GM19239 (cell line): Measurements from ENCODE around the gene PDC.

Experiments
- DNase-seq: peaks from one replicate; pipeline ENCODE4 v3.0.0; 2011; ENCODE audit warnings: low spot score; ENCODE audit not compliant: insufficient read length
- FAIRE-seq: peaks from 2 replicates; lab custom pipeline; 2011; peaks lifted over from hg19 to GRCh38; lab: Jason Lieb, UNC

PDC gene

DNA sequence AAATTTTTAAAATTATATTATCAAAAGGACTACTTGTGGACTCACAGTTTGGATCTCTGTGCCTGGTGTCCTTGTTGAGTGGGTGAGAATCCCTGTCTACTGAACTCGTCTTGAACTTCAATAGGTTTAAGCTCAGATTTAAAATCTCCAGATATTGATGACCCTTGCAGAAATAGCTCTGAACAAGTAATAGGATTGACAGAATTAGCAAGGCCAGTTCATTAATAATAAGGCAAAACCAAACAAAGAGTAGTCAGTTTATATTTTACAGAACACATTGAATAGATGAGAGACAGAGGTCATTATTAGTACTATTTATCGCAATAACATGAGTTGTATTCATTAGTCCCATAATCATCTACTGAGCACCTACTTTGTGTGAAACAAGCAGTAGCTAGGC, at the start of gene PDC:
PDC (minus strand) TSS at position 101 of the 400 bp plus-strand sequence. CDS start 11,655 bp downstream, outside the sequence.
- FAIRE-seq, result no peak
- DNase-seq, result no peak

- DNase-seq (no peak), FAIRE-seq (no peak)
Observed at GRCh38 chr1:186503190-186503589, 42.3 kb upstream of the PDC start.

GRCh38 chr1:186502087-186502486, 41.2 kb upstream of the PDC start:
- no peak for FAIRE-seq
- no peak for DNase-seq

DNA sequence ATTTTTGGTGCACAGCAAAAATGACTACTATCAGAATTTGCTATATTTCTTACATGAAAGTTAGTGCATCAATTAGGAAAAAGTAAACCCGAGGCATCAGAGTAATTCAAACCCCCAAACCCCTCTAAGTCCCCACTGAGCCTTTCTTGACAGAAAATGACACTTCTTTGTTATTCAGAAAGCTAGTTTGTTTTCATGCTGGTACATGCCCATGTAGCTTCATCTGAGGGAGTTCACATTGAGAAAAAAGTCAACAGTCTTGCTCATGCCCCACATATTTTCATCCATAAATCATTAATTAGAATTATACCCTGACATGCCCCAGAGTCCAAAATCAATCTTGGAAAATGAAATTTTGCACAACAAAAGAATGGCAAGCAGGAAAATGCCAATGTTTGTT, 39.9 kb upstream of the PDC start:
- FAIRE-seq, result no peak
- DNase-seq, result no peak

DNA sequence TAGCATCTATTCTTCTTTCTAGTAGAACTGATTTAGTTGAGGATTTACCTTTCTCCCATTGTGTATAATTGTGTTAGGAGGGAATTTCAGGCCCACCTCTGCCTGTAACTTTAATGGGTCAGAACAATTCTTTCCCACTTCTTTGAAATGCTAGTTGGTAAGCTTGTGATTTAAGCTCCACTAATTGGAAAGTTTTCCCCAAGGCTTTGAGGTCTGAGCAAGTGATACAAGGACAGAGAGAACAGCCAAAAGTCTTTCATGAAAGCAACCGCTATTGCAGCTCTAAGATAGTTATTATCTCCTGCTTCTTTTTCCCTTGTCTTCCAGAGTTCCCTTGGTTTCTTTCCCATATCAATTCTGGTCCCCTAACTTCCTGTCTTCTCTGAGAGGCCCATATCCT, 38.7 kb upstream of the PDC start:
- DNase-seq, result no peak
- FAIRE-seq, result no peak

DNA sequence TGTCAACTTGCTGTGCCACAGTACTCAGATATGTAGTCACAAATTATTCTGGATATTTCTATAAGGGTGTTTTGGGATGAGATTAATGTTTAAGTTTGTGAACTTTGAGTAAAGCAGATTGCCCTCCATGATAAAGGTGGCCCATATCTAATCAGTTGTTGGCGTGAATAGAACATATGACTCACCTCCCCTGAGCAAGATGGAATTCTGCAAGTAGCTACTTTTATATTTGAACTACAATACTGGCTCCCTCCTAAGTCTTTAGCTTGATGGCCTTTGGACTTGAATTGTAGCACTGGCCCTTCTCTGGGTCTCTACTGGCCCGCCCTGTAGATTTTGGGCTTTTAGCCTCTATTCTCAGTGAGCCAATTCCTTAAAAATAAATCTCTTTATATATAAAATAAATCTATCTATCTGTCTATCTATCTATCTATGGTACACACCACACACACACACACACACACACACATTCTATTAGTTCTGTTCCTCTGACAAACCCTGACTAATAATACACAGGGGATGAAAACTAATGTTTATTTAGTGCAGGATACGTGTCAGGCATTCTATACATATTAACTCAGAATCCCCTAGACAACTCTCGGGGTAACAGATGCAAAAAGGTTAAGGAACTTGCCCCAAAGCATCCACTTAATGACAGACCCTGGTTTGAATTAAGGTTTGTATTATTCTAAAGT, 37.9 kb upstream of the PDC start:
- no peak for FAIRE-seq
- DNase-seq, result no peak

DNA sequence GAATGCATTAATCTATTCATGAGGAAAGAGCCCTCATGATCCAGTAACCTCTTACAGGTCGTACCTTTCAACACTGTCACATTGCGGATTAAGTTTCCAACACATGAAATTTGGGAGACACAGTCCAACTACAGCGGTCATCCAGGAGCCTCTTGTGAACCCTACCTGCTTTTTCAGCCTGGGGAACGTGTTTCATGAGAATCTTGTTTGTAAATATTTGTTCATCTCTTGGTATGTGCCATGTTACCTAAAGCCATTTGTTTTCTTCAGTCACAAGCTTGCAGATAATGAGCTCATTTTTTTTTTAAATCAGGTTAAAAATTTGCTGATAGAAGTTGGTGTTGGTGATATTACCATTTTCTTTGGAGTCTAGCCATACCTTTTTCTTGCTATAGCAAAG, 37.2 kb upstream of the PDC start:
- DNase-seq (no peak), FAIRE-seq (no peak)

GRCh38 chr1:186497651-186498050, 36.7 kb upstream of the PDC start:
- FAIRE-seq, result no peak
- DNase-seq, result no peak

DNA sequence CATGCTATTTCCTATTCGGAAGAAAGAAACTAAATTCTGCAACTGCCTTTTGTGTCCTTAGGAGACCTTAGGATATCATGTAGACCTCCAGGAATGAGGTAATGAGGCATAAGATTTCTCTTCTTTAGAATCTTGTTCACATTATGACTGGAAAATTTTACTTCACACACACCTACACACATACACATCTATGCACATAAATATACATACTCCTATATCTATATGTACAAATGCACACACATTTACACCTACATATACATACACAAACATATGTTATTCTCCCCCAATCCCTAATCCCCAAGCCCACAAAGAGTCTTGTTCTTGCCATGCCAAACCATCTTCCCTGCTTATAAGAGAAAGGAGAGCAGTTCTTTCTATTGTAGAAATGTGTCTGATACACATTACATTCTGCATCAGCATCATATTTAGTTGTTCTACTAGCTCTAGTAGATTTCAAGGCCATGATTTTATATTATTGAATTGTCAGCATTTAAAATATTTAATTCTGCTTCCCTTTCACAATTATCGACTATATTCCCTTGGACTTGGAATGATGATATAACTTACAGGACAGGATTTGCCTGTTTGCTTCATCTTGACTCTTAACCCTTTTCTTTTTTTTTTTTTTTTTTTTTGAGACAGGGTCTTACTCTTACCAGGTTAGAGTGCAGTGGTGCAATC, 35.4 kb upstream of the PDC start:
- DNase-seq (no peak), FAIRE-seq (no peak)

- DNase-seq (no peak), FAIRE-seq (peak; percentile 21)
Observed at GRCh38 chr1:186494832-186495271, 33.9 kb upstream of the PDC start.

DNA sequence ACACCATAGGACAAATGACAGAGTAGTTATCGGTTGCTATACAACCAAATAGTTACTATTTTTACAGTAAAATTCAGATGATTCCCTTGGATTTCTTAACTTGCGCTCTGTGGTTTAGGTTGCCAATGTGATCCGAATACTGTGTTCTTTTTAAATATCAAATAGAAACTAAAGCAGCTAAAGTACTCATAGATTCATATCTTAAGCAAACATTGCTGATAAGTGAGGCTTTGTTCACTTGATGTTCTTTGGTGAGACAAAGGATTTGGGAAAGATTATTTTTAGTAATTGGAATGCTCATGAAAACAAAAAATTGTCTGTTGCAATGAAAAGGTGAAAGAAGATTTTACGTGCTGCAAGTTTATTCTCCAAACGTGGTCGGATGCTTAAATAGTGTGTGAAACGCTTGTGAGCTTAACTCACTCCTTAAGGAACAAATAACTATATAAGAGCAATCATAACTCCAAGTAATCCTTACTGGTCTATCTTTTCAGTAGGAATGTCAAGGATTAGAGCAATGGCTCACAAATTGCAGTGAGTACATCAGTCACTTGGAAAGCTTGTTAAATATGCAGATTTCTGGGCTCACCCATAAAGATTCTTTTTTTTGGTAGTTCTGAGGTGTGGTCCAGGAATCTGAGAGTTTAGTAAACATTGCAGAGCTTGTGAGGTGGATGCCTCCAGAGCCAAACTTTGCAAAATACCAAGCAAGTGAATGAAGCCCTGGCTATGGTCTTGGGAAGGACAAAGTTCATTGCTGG, 31.8 kb upstream of the PDC start:
- DNase-seq (no peak), FAIRE-seq (no peak)

- DNase-seq, result no peak
- no peak for FAIRE-seq
Observed at GRCh38 chr1:186491336-186491735, 30.4 kb upstream of the PDC start.

GRCh38 chr1:186487163-186487562, 26.2 kb upstream of the PDC start:
- DNase-seq, result no peak
- FAIRE-seq, result no peak

DNA sequence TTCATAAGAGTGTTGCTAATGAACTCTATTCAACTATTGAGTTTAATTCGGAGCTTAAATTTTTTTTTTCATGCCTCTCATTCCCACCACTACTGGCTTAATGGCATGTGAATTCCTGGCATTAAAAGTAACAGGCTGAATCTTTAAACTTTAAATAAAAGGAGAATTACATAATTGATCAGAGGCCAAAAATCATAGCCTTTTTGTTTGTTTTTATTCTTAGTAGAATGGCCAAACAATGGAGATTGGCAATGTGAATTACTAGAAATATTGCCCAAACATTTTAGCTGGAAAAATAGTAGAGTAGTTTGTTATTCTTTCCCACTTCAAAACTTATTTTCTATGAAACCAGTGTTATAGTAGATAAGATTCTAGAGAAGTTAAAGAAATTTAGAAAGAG, 25.1 kb upstream of the PDC start:
- FAIRE-seq (no peak), DNase-seq (no peak)

- DNase-seq (no peak), FAIRE-seq (no peak)
Observed at GRCh38 chr1:186483561-186483960, 22.6 kb upstream of the PDC start.

DNA sequence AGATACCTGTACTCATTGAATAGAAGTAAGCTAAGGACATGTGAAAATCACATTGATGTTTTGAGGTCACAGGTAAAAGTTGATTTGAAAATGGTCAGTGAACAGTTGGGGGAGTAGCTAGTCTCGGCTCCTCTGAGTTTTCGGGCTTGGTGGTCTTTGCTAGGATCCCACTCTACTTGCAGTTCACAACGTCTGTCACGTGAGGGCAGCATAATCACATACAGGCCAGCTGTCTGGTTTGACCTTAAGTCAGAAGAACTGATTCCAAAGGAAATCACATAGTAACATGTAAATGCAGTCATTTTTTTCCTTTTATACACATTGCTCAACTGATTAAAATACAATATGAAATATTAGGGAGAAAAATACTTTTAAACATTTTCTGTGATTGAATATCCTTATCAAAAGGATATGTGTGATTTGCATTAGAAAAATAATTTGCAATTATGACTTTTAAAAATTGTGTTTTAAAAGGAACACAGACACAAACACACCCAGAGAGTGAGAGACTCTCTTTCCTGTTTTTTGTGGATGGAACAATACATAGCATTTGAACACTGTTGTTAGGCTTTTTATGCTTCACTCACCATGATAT, 21.8 kb upstream of the PDC start:
- FAIRE-seq, result peak; percentile 80
- DNase-seq, result peak; percentile 13

DNA sequence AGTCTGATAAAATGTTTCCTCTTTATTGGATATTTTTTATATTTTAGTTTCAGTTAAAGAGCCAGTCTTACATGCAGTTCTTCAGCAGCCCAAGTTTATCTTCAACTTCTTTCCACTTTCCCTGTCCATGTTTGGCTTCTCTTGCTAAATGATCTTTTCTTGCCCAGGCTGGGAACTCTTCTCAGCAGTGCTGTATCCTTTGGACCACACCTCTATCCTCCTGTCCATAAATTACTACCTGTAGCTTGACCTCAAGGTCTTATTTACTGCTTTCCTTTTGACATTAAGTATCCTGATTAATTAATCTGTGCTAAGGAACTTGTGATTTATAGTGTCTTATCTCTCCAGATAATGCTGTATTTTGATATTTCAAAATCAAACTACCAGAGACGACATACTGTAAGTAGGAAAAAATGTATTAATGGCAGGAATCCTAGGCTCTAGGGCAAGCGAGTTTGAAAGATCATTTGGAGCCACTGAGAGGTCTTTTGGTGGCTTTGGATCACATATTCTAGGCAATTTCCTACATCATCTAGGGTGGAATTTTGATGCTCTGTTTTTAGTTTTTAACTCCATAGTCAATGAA, 20.5 kb upstream of the PDC start:
- FAIRE-seq (no peak), DNase-seq (no peak)

DNA sequence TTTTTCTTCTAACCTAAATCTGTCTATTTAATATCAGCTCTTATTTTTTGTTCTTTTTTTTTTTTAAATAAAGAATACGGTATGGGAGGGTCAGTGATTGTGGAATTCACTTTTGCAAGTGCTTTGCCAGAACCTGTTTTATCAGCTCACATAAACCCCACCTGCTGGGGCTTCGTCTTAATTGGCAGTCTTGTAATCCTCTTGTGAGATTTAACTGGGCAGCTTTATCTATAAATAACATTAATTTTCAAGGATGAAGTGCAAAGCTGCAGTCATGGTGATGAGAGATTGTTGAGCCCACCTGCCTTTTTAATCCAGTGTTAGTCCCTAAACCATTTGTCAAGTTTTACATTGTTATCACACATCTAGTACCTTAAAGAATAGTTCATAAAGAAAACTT, 18.2 kb upstream of the PDC start:
- FAIRE-seq (no peak), DNase-seq (no peak)

- DNase-seq (no peak), FAIRE-seq (no peak)
Observed at GRCh38 chr1:186476264-186477040, 15.5 kb upstream of the PDC start.

GRCh38 chr1:186474208-186474607, 13.3 kb upstream of the PDC start:
- FAIRE-seq (no peak), DNase-seq (no peak)
